Measurements from ENCODE around the gene DDIT4. TPM values are rescaled to one million over a fixed set of nuclear protein-coding genes. Genes with fewer than 3 reads are reported as not detected.
"Not testable (repeated sequence)": the region's sequence is repeated elsewhere in the genome, so short reads cannot be mapped to it uniquely, and the experiment has no call there.

DDIT4 gene
- total RNA-seq, result 100 to 1,000 TPM in 3 of 4 donors, 10 to 100 TPM in 1; 56.2 to 527 (median 185) TPM

DNA sequence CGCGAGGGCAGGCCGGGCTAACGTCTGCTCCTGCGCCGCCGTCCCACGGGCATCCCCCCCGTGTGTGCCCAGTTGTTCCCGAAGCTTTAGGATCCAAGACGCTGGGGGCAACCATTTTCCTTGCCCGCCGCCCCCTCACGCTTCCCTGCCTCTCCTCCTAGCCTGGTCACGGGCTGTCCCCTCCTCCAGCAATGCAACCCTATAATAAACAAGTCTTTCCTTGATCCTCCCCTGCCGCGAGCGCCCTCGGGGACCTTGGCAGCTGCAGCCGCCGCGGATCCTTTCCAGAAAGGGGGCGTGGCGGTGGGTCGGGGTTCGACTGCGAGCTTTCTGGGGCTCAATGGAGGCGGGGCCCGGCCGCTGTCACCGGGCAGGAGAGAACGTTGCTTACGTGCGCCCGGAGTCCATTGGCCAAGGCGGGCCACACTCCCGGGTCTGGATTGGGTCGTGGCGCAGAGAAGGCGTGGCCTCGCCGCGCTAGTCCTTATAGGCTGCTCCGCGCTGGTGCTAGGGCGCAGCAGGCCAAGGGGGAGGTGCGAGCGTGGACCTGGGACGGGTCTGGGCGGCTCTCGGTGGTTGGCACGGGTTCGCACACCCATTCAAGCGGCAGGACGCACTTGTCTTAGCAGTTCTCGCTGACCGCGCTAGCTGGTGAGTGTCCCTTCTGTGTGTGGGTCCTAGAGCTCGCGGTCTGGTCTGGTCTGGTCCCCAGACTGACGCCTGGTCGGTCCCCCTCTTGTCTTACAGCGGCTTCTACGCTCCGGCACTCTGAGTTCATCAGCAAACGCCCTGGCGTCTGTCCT lies at the start of gene DDIT4:
TSS of gene DDIT4 (plus strand) at position 515 of the 803 bp plus-strand sequence. CDS start 293 bp downstream, outside the sequence.
- TF ChIP-seq, protein P1, sequence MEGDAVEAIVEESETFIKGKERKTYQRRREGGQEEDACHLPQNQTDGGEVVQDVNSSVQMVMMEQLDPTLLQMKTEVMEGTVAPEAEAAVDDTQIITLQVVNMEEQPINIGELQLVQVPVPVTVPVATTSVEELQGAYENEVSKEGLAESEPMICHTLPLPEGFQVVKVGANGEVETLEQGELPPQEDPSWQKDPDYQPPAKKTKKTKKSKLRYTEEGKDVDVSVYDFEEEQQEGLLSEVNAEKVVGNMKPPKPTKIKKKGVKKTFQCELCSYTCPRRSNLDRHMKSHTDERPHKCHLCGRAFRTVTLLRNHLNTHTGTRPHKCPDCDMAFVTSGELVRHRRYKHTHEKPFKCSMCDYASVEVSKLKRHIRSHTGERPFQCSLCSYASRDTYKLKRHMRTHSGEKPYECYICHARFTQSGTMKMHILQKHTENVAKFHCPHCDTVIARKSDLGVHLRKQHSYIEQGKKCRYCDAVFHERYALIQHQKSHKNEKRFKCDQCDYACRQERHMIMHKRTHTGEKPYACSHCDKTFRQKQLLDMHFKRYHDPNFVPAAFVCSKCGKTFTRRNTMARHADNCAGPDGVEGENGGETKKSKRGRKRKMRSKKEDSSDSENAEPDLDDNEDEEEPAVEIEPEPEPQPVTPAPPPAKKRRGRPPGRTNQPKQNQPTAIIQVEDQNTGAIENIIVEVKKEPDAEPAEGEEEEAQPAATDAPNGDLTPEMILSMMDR (IDR thresholded peaks at IDR 0.05), result no peak
- ATAC-seq (ENCODE audit: low FRiP score), result peak; percentile 94
- peak; percentile 95 for DNase-seq (ENCODE audit: low spot score)

DNA sequence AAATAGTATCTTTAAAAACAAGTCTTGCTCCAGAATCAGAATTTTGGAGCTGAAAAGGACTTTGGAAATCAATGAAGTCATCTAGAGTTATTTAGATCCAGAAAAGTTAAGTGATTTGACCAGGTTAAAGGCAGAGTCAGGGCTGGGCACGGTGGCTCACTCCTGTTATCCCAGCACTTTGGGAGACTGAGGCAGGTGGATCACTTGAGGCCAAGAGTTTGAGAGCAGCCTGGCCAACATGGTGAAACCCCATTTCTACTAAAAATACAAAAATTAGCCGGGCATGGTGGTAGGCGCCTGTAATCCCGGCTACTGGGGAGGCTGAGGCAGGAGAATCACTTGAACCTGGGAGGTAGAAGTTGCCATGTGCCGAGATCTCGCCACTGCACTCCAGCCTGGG lies 49.5 kb upstream of the DDIT4 start:
- ATAC-seq (ENCODE audit: low FRiP score); DNase-seq (ENCODE audit: low spot score): not testable (repeated sequence)

DNA sequence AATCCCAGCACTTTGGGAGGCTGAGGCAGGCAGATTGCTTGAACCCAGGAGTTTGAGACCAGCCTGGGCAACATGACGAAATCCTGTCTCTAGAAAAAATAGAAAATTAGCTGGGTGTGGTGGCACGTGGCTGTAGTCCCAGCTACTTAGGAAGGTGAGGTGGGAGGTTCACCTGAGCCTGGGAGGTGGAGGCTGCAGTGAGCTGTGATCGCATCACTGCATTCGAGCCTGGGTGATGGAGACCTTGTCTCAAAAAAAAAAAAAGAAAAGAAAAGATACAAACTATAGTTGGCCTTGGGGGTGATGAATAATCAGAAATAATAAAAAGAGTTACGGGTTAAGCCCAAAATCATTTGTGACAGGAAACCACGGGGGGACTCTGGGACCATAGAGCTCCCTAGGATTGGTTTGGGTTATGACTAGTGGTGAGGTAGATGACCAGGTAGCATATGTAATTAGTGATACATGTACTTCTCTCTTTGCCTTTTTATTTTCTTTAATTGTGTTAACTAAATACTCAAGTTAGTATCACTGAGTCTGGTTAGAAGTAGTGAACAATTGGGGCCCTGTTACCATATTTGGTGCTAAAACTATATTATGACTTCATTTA lies 47.2 kb upstream of the DDIT4 start:
- TF ChIP-seq, protein P1 (IDR thresholded peaks at IDR 0.05), result no peak
- no peak for ATAC-seq (ENCODE audit: low FRiP score)
- no peak for DNase-seq (ENCODE audit: low spot score)

DNA sequence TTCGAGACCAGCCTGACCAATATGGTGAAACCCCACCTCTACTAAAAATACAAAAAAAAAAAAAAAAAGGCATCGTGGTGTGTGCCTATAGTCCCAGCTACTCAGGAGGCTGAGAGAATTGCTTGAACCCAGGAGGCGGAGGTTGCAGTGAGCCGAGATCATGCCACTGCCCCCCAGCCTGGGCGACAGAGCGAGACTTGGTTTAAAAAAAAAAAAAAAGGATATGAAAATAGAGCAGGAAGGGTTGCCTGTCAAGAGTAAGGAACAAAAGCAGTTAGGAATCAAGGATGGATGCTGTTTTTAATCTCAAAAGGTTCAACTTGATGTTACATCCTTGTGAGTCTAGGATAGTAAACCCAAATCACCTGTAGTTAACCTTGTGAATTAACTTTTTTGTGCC lies 45.9 kb upstream of the DDIT4 start:
- TF ChIP-seq, protein P1 (IDR thresholded peaks at IDR 0.05), result no peak
- DNase-seq (ENCODE audit: low spot score) (no peak), ATAC-seq (ENCODE audit: low FRiP score) (no peak)

DNA sequence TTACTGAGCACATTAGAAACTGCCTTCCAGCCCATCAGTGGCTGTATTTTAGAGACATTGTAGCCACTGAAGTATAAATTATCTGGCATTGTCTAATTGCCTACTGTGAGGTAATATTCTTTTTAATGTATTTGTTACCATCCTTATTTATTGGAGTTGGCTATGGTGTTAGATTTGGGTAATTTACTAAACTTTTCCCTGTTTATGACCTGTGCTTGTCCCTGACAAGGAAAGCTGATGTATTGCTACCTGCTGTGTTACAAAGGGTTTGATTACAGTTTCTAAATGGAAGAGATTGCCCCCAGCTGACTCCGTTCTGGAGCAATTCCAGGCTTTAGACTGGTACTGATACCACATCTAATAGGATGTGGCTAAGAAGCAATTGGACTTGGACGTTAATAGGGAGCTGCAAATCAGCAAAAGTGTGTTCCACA lies 45.4 kb upstream of the DDIT4 start:
- TF ChIP-seq, protein P1 (IDR thresholded peaks at IDR 0.05), result no peak
- DNase-seq (ENCODE audit: low spot score), result no peak
- ATAC-seq (ENCODE audit: low FRiP score), result no peak

- TF ChIP-seq, protein P1 (IDR thresholded peaks at IDR 0.05), result no peak
- no peak for DNase-seq (ENCODE audit: low spot score)
- peak; percentile 82 for ATAC-seq (ENCODE audit: low FRiP score)
These were observed 44.2 kb upstream of the DDIT4 start for GRCh38 chr10:72229261-72230251.

- DNase-seq (ENCODE audit: low spot score), result no peak
- TF ChIP-seq, protein P1 (IDR thresholded peaks at IDR 0.05), result no peak
These were observed 40.1 kb upstream of the DDIT4 start for GRCh38 chr10:72233621-72234020.

More at GRCh38 chr10:72233621-72234020, 40.1 kb upstream of the DDIT4 start:
- no peak for ATAC-seq (ENCODE audit: low FRiP score)
